ENCODE results near the gene UBE2J1. TPM values are rescaled to one million over a fixed set of nuclear protein-coding genes. Genes with fewer than 3 reads are reported as not detected.

UBE2J1 gene
- total RNA-seq, 6 experiments from 2014 or later: 35.9 to 45.2 (median 41.9) TPM

- Mint-ChIP-seq H3K4me3 (no peak overlapping the region), H3K36me3 (ENCODE audit: low read depth) (no peaks in the 10 kb centered on the region), H3K9me3 (peaks cover 4% of the 10 kb centered on the region; the same call in 1 of the 2 replicates), H3K4me1 (ENCODE audit: low read depth) (no peaks in the 10 kb centered on the region), H3K27me3 (ENCODE audit: insufficient read depth) (no peaks in the 10 kb centered on the region; the same call in 1 of the 2 replicates), H3K27ac (no peak overlapping the region)
- DNase-seq: no peak
- no peak for TF ChIP-seq CTCF (IDR thresholded peaks at IDR 0.05)
These were observed 41.1 kb upstream of the UBE2J1 start for GRCh38 chr6:89393659-89394058.

- Mint-ChIP-seq H3K9me3 (peaks cover 4% of the 10 kb centered on the region; the same call in 1 of the 2 replicates), H3K27ac (no peak overlapping the region), H3K4me1 (ENCODE audit: low read depth) (no peaks in the 10 kb centered on the region), H3K36me3 (ENCODE audit: low read depth) (no peaks in the 10 kb centered on the region), H3K4me3 (no peak overlapping the region), H3K27me3 (ENCODE audit: insufficient read depth) (no peaks in the 10 kb centered on the region; the same call in 1 of the 2 replicates)
- TF ChIP-seq CTCF (IDR thresholded peaks at IDR 0.05): no peak
- no peak for DNase-seq
These were observed 40.3 kb upstream of the UBE2J1 start for GRCh38 chr6:89392823-89393222.

DNA sequence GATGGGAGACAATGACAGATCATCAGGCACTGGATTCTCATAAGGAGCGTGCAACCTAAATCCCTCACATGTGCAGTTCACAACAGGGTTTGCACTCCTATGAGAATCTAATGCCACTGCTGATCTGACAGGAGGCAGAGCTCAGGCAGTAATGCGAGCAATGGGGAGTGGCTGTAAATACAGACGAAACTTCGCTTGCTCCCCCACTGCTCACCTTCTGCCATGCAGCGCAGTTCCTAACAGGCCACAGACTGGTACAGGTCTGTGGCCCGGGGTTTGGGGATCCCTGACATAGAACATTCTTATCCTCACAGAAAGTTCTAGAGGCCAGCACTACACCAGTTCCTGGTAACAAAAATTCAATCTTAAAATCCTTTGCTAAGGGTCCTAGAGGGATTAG lies 36.3 kb upstream of the UBE2J1 start:
- Mint-ChIP-seq H3K27me3 (ENCODE audit: insufficient read depth) (peaks cover 7% of the 10 kb centered on the region), H3K27ac (no peak overlapping the region)
- TF ChIP-seq CTCF (IDR thresholded peaks at IDR 0.05): no peak

DNA sequence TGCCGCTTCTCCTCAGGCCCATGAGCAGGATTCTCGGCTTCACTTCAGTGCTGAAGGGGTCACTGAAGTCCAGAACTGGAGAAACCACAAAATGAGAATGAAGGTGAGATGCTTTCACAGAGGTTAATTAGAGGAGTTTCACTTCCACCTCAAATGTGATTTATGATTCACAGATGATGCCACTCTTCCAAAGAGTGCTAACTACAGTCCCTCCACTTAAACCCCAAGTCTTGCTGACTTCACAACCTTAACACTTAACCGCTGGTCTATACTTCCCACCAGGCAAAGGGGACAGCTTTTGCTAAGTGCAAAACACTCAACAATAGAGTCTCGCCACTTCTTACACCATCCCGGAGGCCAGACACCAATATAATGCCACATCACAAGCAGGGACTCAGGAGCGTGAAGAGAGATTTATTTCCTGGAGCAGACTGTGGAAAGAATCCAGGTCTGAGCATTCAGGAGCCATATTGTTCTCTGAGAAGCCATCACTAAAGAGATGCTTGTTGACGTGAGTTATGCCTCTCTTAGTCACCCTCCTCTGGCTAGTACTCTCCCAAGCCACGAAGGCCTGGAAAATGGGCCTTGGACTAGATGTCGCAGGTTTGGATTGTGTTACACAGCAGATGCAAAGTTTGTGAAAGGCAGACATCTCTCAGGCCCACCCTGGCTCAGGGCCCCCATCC lies 35.1 kb upstream of the UBE2J1 start:
- Mint-ChIP-seq H3K36me3 (ENCODE audit: low read depth) (no peaks in the 10 kb centered on the region), H3K9me3 (no peaks in the 10 kb centered on the region), H3K4me1 (ENCODE audit: low read depth) (no peaks in the 10 kb centered on the region), H3K27ac (no peak overlapping the region), H3K4me3 (no peak overlapping the region), H3K27me3 (ENCODE audit: insufficient read depth) (peaks cover 9% of the 10 kb centered on the region)
- DNase-seq: no peak
- TF ChIP-seq CTCF (IDR thresholded peaks at IDR 0.05): no peak

More for the DNA sequence above, 36.3 kb upstream of the UBE2J1 start:
- no peaks in the 10 kb centered on the region for H3K4me1 Mint-ChIP-seq (ENCODE audit: low read depth)
- peaks cover 4% of the 10 kb centered on the region; the same call in 1 of the 2 replicates for H3K9me3 Mint-ChIP-seq
- no peaks in the 10 kb centered on the region for H3K36me3 Mint-ChIP-seq (ENCODE audit: low read depth)
- no peak overlapping the region for H3K4me3 Mint-ChIP-seq
- no peak for DNase-seq

DNA sequence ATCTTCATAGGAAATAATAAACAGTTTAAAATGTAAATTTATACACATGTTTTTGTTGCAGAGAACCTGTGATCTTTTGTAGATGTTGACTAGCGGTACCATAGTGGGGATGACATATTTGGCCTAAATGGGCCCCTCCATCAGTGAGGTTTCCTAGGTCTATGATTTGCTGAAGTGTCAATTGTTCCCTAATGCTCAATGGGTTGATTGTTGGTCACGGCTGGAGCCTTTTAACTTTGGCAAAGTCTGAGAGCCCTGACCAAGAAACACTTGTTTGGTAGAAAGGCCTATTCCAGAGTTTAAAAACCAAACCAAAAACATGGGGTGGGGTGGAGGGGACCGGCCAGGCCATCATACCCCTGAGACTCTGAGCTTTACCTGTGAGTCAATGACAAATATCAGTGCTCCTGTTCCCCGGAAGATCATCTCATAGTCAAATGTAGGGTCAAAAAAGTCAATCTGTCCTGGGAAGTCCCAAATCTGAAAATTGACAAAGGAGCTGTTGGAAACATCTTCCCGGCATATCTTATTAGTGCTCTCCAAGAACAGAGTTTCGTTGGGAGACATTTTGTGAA lies 34.5 kb upstream of the UBE2J1 start:
- H3K9me3 Mint-ChIP-seq: no peaks in the 10 kb centered on the region

More for the DNA sequence above, 34.5 kb upstream of the UBE2J1 start:
- H3K4me3 Mint-ChIP-seq: no peak overlapping the region
- no peaks in the 10 kb centered on the region for H3K4me1 Mint-ChIP-seq (ENCODE audit: low read depth)
- no peak overlapping the region for H3K27ac Mint-ChIP-seq
- no peak for DNase-seq
- TF ChIP-seq CTCF (IDR thresholded peaks at IDR 0.05): no peak
- peaks cover 9% of the 10 kb centered on the region for H3K27me3 Mint-ChIP-seq (ENCODE audit: insufficient read depth)
- H3K36me3 Mint-ChIP-seq (ENCODE audit: low read depth): no peaks in the 10 kb centered on the region

Measured in HFFc6 (cell line).